ENCODE measurements around the gene LAMB2. TPM values are rescaled to one million over a fixed set of nuclear protein-coding genes. Genes with fewer than 3 reads are reported as not detected.
A peak's percentile ranks its signal among the peaks of the same experiment; 100 is the strongest.

The LAMB2 gene
- total RNA-seq, 1 donor from 2014 or later: 316 TPM

DNA sequence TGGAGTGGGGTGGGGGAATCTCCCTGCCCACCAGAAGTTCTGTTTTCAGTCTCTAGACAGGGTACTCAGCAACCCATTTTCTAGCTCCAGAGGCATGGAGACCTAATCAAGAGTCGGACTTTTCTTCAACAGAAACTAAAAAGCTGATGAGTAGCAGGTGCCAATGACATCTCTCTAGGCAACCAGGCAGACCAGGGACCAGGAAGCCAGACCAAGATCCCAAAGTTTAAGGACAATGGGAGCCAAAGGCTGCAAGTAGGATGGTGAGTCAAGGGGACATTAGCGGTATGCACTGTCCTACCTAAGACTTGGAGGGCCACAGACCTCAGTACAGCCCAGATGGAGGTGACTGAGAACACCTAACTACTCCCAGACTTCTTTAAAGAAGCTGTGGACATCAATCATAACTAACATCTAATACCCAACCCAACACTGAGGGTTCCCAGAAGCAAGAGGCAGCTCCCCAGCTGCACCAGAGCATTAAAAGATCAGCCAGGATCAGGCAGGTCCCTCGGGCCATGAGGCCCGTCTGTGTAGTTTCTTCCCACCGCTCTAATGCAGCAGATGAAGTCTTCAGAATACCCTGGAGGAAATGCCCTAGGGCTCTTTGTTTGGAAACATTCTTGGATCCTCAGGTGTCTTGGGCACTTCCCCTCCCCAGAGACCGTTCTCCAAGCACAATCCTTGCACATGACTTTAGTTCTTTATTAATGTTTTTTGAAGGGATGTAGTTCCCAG lies 32.3 kb upstream of the LAMB2 start:
- no peaks in the 10 kb centered on the region for H3K27me3 Mint-ChIP-seq
- peaks cover 4% of the 10 kb centered on the region for H3K36me3 Mint-ChIP-seq
- peak overlapping the region; percentile 88 for H3K27ac Mint-ChIP-seq
- H3K9me3 Mint-ChIP-seq: no peaks in the 10 kb centered on the region
- H3K4me1 Mint-ChIP-seq (ENCODE audit: unreplicated experiment): peaks cover 21% of the 10 kb centered on the region
- no peak for DNase-seq (ENCODE audit: extremely low spot score, unreplicated experiment)
- TF ChIP-seq, protein P1, sequence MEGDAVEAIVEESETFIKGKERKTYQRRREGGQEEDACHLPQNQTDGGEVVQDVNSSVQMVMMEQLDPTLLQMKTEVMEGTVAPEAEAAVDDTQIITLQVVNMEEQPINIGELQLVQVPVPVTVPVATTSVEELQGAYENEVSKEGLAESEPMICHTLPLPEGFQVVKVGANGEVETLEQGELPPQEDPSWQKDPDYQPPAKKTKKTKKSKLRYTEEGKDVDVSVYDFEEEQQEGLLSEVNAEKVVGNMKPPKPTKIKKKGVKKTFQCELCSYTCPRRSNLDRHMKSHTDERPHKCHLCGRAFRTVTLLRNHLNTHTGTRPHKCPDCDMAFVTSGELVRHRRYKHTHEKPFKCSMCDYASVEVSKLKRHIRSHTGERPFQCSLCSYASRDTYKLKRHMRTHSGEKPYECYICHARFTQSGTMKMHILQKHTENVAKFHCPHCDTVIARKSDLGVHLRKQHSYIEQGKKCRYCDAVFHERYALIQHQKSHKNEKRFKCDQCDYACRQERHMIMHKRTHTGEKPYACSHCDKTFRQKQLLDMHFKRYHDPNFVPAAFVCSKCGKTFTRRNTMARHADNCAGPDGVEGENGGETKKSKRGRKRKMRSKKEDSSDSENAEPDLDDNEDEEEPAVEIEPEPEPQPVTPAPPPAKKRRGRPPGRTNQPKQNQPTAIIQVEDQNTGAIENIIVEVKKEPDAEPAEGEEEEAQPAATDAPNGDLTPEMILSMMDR (conservative IDR thresholded peaks at IDR 0.05): no peak
- H3K4me3 Mint-ChIP-seq: peak overlapping the region; percentile 91

DNA sequence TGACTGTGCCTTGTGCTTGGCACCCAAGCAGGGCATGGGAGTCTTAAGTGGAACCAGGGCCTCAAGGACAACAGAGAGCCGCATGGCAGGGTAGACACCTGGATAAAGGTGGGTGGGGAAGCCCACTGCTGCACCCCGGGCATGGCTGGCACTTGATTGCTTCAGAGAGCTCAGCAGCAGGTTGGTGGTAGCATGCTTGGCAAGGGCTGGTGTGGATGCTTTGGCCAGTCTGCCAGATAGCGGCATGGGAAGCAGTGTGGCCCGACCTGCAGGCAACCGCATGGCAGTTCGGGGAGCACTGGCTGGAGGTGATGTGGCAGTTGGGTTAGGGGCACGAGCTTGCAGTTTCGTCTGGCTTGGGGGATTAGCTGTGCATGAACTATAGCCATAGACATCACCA lies 30.8 kb upstream of the LAMB2 start:
- Mint-ChIP-seq H3K27me3 (no peaks in the 10 kb centered on the region), H3K27ac (no peak overlapping the region)

DNA sequence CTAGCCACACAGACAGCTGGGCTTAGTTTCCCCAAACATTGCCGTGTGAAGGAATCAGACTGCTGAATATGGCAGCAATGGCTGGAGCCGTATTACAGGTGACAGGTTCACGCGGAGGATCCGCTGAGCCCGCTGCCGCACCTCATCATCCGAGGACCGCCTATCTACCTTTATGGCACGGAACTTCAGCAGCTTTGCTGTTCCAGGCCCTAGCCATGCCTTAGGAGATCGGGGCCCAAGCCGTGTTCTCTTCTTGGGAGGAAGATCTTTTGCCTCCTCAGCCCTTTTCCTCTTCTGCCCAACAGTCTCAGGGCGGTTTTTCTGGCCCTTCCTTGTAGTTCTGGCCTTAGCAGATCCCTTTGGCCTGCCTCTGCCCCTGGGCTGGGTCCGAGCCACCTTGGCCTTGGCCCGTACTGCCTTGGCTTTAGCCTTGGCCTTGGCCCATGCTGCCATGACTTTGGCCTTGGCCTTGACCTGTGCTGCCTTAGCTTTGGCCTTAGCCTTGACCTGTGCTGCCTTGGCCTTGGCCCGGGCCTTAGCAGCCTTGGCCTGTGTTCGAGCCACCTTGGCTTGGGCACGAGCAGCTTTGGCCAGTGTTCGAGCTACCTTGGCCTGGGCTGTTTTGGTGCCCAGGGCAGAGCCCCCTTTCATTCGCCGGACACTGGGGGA lies 30.0 kb upstream of the LAMB2 start:
- H3K27ac Mint-ChIP-seq: no peak overlapping the region
- H3K4me3 Mint-ChIP-seq: no peak overlapping the region
- H3K9me3 Mint-ChIP-seq: no peaks in the 10 kb centered on the region
- no peak for DNase-seq (ENCODE audit: extremely low spot score, unreplicated experiment)
- TF ChIP-seq, protein P1 (conservative IDR thresholded peaks at IDR 0.05): no peak
- H3K4me1 Mint-ChIP-seq (ENCODE audit: unreplicated experiment): peaks cover 21% of the 10 kb centered on the region
- no peaks in the 10 kb centered on the region for H3K27me3 Mint-ChIP-seq
- peaks cover 4% of the 10 kb centered on the region for H3K36me3 Mint-ChIP-seq

More for the DNA sequence above, 30.8 kb upstream of the LAMB2 start:
- H3K4me3 Mint-ChIP-seq: peak overlapping the region; percentile 34
- H3K4me1 Mint-ChIP-seq (ENCODE audit: unreplicated experiment): peaks cover 17% of the 10 kb centered on the region
- TF ChIP-seq, protein P1 (conservative IDR thresholded peaks at IDR 0.05): no peak
- peaks cover 4% of the 10 kb centered on the region for H3K36me3 Mint-ChIP-seq
- H3K9me3 Mint-ChIP-seq: no peaks in the 10 kb centered on the region
- no peak for DNase-seq (ENCODE audit: extremely low spot score, unreplicated experiment)

DNA sequence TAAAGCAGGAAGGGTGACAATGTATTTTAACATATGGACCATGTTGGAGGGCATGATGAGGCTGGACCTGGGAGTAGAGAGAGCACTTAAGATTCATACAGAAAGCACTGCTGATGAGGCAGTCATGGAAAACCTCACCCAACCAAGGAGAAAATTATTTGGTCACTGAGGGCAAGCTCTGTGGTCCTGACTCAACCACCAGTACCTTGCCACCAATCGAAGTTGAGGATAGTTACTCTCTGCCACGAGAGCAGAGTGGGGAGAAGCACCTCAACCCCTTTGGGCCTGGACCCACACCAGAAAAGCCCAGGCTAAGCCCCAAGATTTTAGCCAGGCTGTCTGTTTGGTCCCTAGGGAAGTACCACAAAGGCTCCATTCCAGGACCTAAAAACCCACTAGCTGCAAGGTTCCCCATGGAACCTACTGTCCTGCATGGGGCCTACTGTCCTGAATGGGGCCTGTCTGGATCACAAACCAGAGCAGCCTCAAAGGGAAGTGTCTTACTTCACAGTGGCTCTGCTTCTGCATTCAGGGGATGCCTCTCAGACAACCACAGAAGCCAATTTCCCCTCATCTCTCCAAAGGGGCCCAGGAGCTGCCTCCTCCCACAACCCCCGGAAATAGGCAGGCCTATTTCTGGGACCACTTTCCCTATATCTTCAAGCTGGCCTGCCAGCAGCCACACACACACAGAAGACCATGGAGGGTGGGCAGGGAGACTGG lies 29.1 kb upstream of the LAMB2 start:
- TF ChIP-seq, protein P1 (conservative IDR thresholded peaks at IDR 0.05): no peak
- Mint-ChIP-seq H3K4me1 (ENCODE audit: unreplicated experiment) (peaks cover 21% of the 10 kb centered on the region), H3K27ac (no peak overlapping the region), H3K27me3 (no peaks in the 10 kb centered on the region), H3K36me3 (peaks cover 4% of the 10 kb centered on the region), H3K9me3 (no peaks in the 10 kb centered on the region), H3K4me3 (no peak overlapping the region)
- DNase-seq (ENCODE audit: extremely low spot score, unreplicated experiment): no peak

DNA sequence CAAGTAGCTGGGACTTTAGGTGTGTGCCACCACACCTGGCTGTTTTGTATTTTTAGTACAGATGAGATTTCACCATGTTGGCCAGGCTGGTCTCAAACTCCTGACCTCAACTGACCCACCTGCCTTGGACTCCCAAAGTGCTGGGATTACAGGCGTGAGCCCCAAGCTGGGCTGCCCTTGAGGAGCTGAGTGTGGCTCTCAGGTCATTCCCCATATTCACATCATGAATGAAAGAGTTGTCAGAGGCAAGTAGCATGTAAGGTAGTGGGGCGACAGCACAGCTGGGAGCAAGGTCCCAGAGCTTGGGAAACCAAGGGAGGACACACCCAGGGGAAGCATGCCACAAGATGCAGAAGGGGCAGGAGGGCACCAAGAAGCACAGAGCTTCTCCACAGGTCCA lies 28.3 kb upstream of the LAMB2 start:
- H3K4me1 Mint-ChIP-seq (ENCODE audit: unreplicated experiment): peaks cover 21% of the 10 kb centered on the region
- no peak overlapping the region for H3K4me3 Mint-ChIP-seq
- no peaks in the 10 kb centered on the region for H3K9me3 Mint-ChIP-seq
- DNase-seq (ENCODE audit: extremely low spot score, unreplicated experiment): no peak
- TF ChIP-seq, protein P1 (conservative IDR thresholded peaks at IDR 0.05): no peak
- no peak overlapping the region for H3K27ac Mint-ChIP-seq
- H3K36me3 Mint-ChIP-seq: peaks cover 4% of the 10 kb centered on the region
- no peaks in the 10 kb centered on the region for H3K27me3 Mint-ChIP-seq
